GM19193 (cell line): ENCODE results near the gene LRRC36.

ENCODE experiments used
- POLR2A ChIP-seq: IDR thresholded peaks from 4 replicates; pipeline ENCODE4 v1.6.1; 2011; ENCODE audit not compliant: insufficient read depth, insufficient read length; ENCODE audit errors: extremely low read depth

The LRRC36 gene

GRCh38 chr16:67284699-67285646 lies 41.6 kb upstream of the LRRC36 start:
- no peak for TF ChIP-seq POLR2A

- TF ChIP-seq POLR2A: no peak
Measured at GRCh38 chr16:67286441-67287235, 40.0 kb upstream of the LRRC36 start.

GRCh38 chr16:67287960-67288359 lies 38.7 kb upstream of the LRRC36 start:
- TF ChIP-seq POLR2A: no peak

DNA sequence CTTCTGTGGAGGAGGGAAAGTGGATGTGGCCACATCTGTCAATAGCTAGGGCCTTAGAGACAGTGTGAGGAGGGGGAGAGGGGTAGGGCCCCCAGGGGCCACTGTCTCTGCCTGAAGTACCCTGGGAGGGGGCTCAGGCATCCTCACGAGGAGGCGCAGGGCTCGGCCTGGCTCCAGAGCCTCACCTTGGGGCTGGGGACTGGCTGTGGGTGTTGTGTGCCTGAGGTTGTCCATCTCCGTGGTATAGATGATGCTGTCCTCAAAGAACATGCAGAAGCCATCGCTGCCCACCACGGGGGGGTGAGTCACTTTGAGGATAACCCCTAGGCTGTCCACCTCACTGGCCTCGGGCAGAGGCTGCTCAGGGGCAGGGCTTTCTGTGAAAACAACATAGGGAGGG lies 35.2 kb upstream of the LRRC36 start:
- TF ChIP-seq POLR2A: no peak

GRCh38 chr16:67294171-67294757 lies 32.4 kb upstream of the LRRC36 start:
- no peak for TF ChIP-seq POLR2A

DNA sequence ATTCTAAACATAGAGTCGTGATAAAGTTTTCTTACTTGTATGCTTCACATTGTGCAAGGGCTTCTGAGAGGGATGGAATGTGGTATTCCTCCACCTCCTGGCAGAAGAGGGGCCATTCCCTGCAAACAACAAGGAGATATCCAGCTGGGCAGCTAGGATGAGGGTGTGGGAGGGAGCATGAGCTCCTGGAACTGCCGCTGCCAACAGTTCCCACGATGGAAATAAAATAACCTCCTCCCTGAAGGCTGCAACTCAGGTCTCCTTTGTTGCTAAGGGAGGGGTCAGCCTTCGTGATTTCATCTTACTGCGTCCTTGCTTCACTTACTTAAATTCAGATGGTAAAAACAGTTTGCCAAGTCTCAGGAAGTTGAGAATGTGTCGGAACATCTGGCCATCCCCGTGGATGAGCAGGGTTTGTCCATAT lies 31.7 kb upstream of the LRRC36 start:
- TF ChIP-seq POLR2A: no peak

GRCh38 chr16:67296420-67296819 lies 30.2 kb upstream of the LRRC36 start:
- TF ChIP-seq POLR2A: no peak

GRCh38 chr16:67298277-67298676 lies 28.3 kb upstream of the LRRC36 start:
- no peak for TF ChIP-seq POLR2A

- no peak for TF ChIP-seq POLR2A
Measured at GRCh38 chr16:67299269-67299668, 27.3 kb upstream of the LRRC36 start.

DNA sequence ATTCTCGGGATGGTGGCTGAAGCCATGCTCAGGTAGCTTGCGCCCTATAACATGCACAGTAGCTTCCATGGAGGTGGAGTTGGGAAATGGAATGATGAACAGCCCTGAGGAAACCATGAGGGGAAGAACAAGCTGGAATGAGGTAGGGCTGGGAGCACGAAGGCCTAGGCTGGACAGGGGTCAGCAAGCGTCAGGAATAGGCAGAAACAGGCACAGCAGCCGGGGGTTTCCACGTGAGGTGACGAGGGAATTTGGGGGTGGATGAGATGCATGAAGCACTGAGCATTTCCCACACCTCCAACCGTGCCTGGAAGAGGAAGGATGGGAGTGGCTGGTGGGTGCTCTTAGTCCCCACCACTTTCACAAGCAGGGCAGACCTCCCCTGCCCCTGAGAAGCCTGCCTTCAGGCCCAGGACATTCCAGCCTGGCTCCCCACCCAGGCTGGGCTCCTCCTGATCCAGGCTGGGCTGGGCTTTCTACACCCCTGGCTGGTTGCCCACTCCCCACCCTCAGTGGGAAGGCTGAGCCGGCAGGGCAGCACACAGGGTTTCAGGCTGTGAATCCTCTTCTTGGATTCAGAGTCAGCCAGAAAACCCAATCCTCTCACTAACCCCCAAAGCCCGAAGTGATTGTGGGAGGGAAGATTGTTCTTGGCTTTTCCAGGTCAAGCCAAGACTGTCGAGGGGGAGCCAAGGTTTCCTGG lies 25.4 kb upstream of the LRRC36 start:
- no peak for TF ChIP-seq POLR2A

- TF ChIP-seq POLR2A: no peak
Measured at GRCh38 chr16:67302076-67302475, 24.5 kb upstream of the LRRC36 start.

- TF ChIP-seq POLR2A: no peak
Measured at GRCh38 chr16:67302970-67303369, 23.6 kb upstream of the LRRC36 start.

DNA sequence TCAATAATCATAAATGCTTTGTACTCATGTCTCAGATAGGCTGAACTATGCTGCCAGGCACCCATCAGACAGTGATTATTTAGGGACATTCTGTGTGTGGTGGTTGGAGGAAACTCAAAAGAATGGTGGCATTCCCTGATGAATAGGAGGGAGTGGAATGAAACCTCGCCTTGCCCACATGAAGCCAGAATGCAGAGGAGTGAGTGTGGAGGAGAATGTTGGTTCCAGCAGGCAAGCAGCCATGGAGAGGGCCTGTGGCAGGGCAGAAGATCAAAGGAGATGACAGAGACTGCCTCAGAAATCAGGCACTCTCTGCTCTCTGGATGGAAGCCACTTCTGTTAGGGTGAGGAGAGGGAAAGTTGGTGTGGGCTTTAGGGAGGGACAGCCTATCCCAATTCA lies 22.6 kb upstream of the LRRC36 start:
- no peak for TF ChIP-seq POLR2A

DNA sequence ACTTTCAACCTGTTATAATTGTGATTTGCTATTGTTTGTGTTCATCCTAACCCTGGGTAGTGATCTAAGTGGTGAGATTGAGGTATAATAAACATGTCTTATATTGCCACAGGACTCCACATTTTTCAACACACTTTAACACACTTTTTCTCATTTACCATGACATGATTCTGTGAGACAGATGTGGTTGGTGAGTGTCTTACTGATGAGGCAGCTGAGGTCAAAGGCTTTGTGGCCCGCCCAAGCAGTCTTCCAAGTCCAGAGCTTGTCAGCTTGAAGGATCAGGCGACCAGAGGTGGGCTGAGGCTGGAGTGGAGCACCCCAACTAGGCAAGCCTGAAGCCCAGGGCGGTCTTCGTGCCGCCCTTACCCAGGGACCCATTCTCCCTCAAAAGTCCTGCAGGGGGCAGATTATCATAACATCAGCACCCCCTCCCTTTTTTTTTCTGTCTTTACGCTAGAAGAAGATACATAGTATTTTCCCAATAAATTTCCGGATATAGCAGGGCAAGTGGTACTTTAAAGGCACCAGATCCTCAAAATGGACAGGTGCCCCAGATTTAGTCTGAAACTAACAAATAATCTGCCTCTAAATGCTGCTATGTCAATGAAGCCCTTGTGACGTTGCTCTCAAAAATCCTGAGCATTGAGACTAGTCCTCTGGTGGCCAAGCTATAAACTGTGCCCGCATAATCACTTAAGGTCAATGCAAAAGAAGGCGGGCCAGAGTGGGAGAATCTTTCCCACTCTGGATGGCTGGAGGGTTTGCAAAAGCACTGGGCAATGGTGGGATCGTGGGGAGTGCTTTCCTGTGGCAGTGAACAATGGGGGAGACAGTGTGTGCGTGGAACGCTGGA lies 21.2 kb upstream of the LRRC36 start:
- no peak for TF ChIP-seq POLR2A
